Lower leg skin (tissue), 3 donors: ENCODE data around the gene R3HDM2.

ENCODE experiments used
- POLR2A ChIP-seq, 2 donors: fragments of 450-650 bp; IDR thresholded peaks; one replicate each; pipeline ENCODE4 v1.6.1; 2016 to 2017; ENCODE audit warnings: antibody characterized with exemption in 2 of 2, mild to moderate bottlenecking in 1 of 2, moderate library complexity in 1 of 2
- TF ChIP-seq, protein P1 (sequence below), 3 donors: fragments of 450-650 bp; IDR thresholded peaks; one replicate each; pipeline ENCODE4 v1.5.1; 2016; ENCODE audit warnings: antibody characterized with exemption in 3 of 3, mild to moderate bottlenecking in 3 of 3, moderate library complexity in 2 of 3

DNA sequence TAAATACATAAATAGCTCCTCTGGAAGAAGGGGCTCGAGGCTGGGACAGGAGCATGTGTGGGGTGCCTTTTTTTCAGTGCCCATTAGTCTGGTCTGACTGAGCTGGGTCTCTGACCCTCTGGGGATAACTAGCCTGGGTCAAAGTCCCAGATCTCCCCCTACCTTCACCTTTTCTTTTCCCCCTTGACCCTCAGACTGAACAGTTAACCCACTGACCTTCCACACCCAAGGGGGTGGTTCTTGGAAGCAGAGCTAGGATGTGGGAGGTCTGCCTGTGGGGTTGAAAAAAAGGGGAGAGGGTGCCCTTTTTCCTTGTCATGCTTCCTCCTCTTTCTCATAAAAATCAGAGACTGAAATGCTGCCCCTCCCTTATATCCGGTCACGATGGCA, 27.8 kb upstream of the R3HDM2 start:
- TF ChIP-seq, protein P1, sequence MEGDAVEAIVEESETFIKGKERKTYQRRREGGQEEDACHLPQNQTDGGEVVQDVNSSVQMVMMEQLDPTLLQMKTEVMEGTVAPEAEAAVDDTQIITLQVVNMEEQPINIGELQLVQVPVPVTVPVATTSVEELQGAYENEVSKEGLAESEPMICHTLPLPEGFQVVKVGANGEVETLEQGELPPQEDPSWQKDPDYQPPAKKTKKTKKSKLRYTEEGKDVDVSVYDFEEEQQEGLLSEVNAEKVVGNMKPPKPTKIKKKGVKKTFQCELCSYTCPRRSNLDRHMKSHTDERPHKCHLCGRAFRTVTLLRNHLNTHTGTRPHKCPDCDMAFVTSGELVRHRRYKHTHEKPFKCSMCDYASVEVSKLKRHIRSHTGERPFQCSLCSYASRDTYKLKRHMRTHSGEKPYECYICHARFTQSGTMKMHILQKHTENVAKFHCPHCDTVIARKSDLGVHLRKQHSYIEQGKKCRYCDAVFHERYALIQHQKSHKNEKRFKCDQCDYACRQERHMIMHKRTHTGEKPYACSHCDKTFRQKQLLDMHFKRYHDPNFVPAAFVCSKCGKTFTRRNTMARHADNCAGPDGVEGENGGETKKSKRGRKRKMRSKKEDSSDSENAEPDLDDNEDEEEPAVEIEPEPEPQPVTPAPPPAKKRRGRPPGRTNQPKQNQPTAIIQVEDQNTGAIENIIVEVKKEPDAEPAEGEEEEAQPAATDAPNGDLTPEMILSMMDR (IDR thresholded peaks at IDR 0.05), result no peak
- TF ChIP-seq POLR2A (IDR thresholded peaks at IDR 0.05), result no peak
